Measurements from ENCODE around the gene NOSIP.

Gene NOSIP

DNA sequence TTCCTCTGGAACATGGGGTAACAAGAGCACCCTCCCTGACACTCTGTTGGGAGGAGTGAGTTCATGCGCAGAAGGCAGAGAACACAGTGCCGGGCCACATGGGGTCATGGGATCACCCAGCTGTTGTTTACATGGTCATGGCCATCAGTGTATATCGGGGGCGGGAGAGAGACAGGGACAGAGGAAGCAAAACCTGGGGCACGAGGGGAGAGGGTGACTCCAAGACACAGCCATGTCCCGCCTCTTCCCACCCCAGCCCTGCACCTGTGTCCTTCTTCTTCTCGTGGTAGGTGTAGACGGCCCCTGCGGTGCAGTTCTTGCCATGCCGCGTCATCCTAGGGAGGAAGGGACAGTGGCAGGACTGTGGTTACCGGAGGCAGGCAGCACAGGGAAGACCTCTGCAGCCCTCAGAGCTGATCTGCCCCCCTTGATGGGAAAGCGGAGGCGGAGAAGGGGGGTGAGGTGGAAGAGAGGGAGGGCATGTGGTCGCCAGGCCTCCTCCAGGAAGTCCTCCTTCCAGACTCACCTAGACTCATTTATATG, 19.9 kb downstream of the NOSIP start:
- DNase-seq (ENCODE audit: low read depth) = no peak
- TF ChIP-seq, protein P1, sequence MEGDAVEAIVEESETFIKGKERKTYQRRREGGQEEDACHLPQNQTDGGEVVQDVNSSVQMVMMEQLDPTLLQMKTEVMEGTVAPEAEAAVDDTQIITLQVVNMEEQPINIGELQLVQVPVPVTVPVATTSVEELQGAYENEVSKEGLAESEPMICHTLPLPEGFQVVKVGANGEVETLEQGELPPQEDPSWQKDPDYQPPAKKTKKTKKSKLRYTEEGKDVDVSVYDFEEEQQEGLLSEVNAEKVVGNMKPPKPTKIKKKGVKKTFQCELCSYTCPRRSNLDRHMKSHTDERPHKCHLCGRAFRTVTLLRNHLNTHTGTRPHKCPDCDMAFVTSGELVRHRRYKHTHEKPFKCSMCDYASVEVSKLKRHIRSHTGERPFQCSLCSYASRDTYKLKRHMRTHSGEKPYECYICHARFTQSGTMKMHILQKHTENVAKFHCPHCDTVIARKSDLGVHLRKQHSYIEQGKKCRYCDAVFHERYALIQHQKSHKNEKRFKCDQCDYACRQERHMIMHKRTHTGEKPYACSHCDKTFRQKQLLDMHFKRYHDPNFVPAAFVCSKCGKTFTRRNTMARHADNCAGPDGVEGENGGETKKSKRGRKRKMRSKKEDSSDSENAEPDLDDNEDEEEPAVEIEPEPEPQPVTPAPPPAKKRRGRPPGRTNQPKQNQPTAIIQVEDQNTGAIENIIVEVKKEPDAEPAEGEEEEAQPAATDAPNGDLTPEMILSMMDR (IDR thresholded peaks at IDR 0.05; ENCODE audit: low read depth, low read length, missing control alignments) = no peak
- H3K4me3 ChIP-seq (ENCODE audit: low read depth, low read length) = no peak overlapping the region

DNA sequence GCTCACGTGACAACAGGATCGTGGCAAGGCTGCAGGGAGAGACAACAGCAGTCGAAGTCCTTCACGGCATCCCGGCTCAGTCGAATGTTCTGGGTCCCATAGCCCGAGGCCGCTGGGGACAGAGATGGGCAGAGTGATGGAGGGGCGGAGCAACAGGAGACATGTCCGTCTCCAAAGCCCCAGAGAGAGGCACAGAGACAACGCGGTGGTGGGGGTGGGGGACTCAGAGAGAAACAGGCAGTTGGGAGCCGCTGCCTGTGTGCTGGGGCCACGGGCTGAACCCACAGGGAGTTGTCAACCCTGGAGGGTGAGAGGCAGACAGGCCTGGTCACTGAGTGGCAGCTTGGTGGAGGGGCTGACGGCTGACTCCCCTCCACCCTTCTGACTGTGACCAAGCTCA, 20.4 kb downstream of the NOSIP start:
- DNase-seq (ENCODE audit: low read depth) = no peak
- H3K4me3 ChIP-seq (ENCODE audit: low read depth, low read length) = no peak overlapping the region
- TF ChIP-seq, protein P1 (IDR thresholded peaks at IDR 0.05; ENCODE audit: low read depth, low read length, missing control alignments) = no peak

DNA sequence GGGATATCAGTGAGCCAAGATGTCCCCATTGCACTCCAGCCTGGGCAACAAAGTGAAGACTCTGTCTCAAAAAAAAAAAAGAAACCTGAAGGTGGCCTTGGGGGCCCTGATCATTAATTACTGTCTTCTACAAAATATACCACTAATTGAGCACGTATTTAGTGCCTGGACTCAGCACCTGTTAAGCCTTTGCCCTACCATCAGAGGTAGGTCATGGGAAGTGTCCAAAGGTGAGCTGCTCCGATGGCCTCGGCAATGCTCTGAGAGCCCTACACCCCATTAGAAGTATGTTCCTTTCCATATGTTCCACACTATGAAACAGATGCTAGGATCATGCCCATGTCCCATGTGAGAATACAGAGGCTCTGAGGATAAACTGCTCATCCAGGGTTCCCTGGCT, 20.9 kb downstream of the NOSIP start:
- TF ChIP-seq, protein P1 (IDR thresholded peaks at IDR 0.05; ENCODE audit: low read depth, low read length, missing control alignments) = no peak
- DNase-seq (ENCODE audit: low read depth) = no peak
- H3K4me3 ChIP-seq (ENCODE audit: low read depth, low read length) = no peak overlapping the region

DNA sequence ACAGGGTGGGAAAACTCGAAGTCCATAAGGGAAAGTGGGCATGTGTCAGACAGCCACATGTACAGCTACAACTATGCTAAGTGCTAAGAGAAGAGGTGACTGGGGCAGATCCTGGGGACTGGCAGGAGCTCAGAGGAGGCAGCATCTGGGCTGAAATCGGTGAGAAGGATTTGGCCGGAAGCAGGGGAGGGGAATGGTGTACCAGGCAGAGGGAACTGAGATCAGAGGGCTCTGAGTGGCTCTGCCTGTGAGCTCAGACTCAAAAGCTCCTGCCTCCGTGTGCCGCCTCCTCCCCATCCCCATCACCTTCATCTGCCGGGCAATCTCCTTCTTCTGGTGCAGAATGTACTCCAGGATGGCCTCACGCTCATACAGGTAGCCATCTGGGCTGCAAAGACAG, 21.8 kb downstream of the NOSIP start:
- no peak for DNase-seq (ENCODE audit: low read depth)
- TF ChIP-seq, protein P1 (IDR thresholded peaks at IDR 0.05; ENCODE audit: low read depth, low read length, missing control alignments) = no peak
- no peak overlapping the region for H3K4me3 ChIP-seq (ENCODE audit: low read depth, low read length)

DNA sequence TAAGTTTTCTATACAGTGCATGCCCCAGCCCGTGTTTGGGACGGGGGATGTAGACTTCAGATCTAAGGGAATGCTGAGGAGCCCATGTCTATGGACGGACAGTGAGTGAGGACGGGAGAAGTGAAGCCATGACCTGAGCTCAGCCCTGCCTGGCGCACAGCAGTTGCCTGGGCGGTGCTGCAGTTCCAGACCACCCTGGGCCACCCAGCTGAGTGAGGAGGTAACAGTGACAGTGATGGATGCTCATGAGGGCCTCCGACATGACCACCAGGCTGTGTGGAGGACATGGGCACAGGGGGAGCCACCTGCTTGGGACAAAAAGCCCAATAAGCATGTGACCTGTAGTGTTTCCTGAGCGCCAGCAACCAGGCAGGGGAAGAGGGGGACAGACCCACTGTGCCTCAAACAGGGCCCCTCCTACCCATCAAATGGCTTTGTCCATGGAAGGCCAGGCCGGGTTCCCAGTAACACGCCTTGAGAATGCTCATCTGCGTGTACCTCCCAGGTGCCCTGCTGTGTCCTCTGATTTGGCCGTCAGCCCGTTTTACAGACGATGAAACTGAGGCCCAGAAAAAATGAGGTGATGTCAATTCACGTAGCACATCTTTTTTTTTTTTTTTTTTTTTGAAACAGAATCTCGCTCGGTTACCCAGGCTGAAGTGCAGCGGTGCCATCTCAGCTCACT, 22.6 kb downstream of the NOSIP start:
- no peak overlapping the region for H3K4me3 ChIP-seq (ENCODE audit: low read depth, low read length)
- DNase-seq (ENCODE audit: low read depth) = no peak
- TF ChIP-seq, protein P1 (IDR thresholded peaks at IDR 0.05; ENCODE audit: low read depth, low read length, missing control alignments) = no peak

DNA sequence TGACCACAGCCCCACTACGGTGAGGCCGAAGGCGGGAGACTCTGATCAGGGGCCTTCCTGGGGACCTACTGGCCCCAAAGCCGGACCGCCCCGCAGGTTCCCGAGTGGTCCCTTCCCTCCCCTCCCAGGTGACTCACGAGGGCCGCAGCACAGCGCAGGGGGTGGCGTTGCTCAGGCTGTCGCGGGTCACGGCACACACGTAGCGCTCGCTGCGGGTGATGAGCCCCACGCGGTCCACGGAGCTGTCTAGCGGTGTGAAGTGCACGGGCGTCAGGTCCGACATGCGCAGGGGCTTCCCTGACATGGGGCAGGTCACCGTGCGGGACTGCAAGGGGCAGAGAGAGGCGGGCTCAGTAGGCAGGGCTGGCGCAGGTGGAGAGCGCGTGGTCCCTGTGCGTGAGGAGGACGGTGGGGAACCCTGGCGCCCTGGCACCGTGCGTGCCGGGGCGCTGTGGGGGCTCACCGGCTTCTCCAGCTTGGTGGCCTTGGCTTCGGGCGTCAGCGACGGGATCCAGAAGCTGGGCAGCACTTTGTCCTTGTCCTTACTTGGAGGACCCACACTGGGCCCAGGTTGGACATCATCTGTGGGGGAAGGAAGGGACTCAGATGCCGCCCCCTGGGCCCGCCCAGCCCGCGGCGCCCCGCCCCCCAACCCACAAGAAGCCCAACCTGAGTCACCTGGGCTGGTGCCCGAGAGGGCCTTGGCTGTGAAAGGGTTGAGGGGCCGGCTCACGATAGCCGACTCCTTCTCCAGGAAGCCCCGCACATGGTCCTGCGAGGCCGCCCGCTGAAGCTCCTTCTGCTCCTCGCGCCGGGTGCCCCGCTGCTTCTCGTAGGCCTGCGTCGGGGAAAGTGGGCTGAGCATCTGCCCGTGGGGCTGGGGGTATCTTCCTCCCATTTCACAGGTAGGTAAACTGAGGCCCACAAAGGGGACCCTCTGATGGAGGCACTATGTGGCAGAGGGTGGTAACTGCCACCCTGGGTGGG, 23.7 kb downstream of the NOSIP start:
- no peak for DNase-seq (ENCODE audit: low read depth)
- H3K4me3 ChIP-seq (ENCODE audit: low read depth, low read length) = no peak overlapping the region
- TF ChIP-seq, protein P1 (IDR thresholded peaks at IDR 0.05; ENCODE audit: low read depth, low read length, missing control alignments) = no peak

Measured in GM12864 (cell line).